ENCODE data around the gene RGS9.

DNA sequence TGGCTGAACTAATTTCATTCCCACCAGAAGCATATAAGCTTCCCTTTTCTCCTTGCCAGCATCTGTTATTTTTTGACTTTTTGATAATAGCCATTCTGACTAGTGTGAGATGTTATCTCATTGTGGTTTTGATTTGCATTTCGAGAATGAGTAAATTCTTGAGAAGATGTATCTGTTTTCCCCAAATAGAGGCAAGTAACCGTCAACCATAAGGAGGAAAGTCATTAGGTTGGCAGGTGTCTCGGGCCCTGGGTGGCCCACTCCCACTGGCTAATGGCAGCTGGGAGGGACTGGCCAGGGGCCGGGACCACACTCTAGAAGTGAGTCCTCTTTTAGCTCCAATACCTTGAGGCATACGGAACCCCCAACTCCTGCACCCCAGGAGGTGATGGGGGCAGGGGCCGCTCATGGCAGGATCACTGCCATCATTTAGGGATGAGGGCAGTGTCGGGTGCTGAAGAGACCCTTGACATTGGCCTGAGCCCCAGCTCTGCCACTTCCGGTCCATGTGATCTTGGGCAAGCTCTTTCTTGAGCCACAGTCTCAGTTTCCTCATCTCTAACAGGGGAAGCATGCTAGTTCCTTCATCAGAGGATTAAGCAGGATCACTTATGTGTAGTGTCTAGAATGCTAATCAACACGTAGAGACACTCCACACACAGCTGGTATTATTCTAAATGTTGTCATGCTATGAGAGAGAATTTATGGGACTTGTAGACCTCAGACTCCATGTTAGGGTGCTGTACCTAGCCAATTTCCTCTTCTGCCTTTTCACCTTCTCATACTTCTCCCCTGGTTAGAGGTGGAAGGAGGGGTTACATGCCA lies 44.3 kb downstream of the RGS9 start:
- TF ChIP-seq ZBTB33 (IDR thresholded peaks at IDR 0.05) (no peak), BRCA1 (IDR thresholded peaks at IDR 0.05; ENCODE audit: low read depth, low read length) (no peak), POLR2A (IDR thresholded peaks at IDR 0.05; ENCODE audit: low read depth, low read length) (0 out of 2 replicates have a peak, but pooled peaks have one; percentile 11), BHLHE40 (IDR thresholded peaks at IDR 0.05; ENCODE audit: borderline replicate concordance in 1 of 2, low read depth in 2 of 2, low read length in 1 of 2) (peak; percentile 62 to 76), MAX (IDR thresholded peaks at IDR 0.05; ENCODE audit: low read depth, low read length) (no peak; the same call in 1 of the 2 replicates), SKIL (IDR thresholded peaks at IDR 0.05; ENCODE audit: low read depth, poor library complexity, severe bottlenecking) (peak; percentile 78), RUNX3 (IDR thresholded peaks at IDR 0.05; ENCODE audit: low read length) (peak; percentile 95), ATF3 (IDR thresholded peaks at IDR 0.05; ENCODE audit: borderline replicate concordance, extremely low read depth, low read depth, low read length) (no peak)
- TF ChIP-seq, protein P1, sequence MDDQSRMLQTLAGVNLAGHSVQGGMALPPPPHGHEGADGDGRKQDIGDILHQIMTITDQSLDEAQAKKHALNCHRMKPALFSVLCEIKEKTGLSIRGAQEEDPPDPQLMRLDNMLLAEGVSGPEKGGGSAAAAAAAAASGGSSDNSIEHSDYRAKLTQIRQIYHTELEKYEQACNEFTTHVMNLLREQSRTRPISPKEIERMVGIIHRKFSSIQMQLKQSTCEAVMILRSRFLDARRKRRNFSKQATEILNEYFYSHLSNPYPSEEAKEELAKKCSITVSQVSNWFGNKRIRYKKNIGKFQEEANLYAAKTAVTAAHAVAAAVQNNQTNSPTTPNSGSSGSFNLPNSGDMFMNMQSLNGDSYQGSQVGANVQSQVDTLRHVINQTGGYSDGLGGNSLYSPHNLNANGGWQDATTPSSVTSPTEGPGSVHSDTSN (IDR thresholded peaks at IDR 0.05; ENCODE audit: insufficient replicate concordance, low read depth, low read length): no peak

Measured in GM12878 (cell line).